SU-DHL-6 (cell line): ENCODE data around the gene GALNT17.

Experiments
- EZH2phosphoT487 ChIP-seq: fragments of 200-600 bp; sonication (generic), shearing (Covaris generic); conservative IDR thresholded peaks from 2 replicates; pipeline ENCODE4 v1.6.1; 2018; ENCODE audit warnings: mild to moderate bottlenecking, antibody characterized with exemption, low read length, moderate library complexity, mixed read lengths
- TF ChIP-seq, protein P1 (sequence below): fragments of 200-600 bp; sonication (generic); IDR thresholded peaks from one replicate; pipeline ENCODE4 v1.5.1; 2017; ENCODE audit warnings: antibody characterized with exemption, mild to moderate bottlenecking, low read length, moderate library complexity; ENCODE audit not compliant: insufficient read depth, poor library complexity, severe bottlenecking

DNA sequence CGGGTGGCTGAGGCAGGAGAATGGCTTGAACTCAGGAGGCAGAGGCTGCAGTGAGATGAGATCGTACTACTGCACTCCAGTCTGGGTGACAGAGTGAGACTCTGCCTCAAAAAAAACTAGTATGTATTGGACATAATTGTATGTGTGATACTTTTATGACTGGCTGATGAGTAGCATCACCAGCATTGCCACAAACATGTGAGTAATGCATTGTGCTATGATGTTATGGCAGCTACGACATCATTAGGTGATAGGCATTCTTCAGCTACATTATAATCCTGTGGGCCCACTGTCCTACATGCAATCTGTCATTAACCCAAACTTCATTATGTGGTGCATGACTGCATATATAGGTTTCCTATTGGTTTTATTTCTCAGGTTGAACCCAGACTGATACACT, 352.4 kb downstream of the GALNT17 start:
- TF ChIP-seq, protein P1, sequence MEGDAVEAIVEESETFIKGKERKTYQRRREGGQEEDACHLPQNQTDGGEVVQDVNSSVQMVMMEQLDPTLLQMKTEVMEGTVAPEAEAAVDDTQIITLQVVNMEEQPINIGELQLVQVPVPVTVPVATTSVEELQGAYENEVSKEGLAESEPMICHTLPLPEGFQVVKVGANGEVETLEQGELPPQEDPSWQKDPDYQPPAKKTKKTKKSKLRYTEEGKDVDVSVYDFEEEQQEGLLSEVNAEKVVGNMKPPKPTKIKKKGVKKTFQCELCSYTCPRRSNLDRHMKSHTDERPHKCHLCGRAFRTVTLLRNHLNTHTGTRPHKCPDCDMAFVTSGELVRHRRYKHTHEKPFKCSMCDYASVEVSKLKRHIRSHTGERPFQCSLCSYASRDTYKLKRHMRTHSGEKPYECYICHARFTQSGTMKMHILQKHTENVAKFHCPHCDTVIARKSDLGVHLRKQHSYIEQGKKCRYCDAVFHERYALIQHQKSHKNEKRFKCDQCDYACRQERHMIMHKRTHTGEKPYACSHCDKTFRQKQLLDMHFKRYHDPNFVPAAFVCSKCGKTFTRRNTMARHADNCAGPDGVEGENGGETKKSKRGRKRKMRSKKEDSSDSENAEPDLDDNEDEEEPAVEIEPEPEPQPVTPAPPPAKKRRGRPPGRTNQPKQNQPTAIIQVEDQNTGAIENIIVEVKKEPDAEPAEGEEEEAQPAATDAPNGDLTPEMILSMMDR: no peak
- TF ChIP-seq EZH2phosphoT487: no peak
